IPS-15b (cell line): ENCODE data around the gene NPHP4.

Source experiments
- H3K27me3 ChIP-seq: one replicate; pipeline ENCODE4 v1.6.1; 2013; ENCODE audit warnings: low read length; ENCODE audit not compliant: control insufficient read depth, insufficient read depth
- H3K36me3 ChIP-seq: one replicate; pipeline ENCODE4 v1.6.1; 2013; ENCODE audit warnings: low read length; ENCODE audit not compliant: control insufficient read depth, insufficient read depth
- H3K4me1 ChIP-seq: one replicate; pipeline ENCODE4 v1.6.1; 2013; ENCODE audit warnings: mild to moderate bottlenecking, low read length; ENCODE audit not compliant: control insufficient read depth, insufficient read depth
- H3K4me3 ChIP-seq: one replicate; pipeline ENCODE4 v1.5.1; 2013; ENCODE audit warnings: low read depth, low read length
- H3K9ac ChIP-seq: one replicate; pipeline ENCODE4 v1.6.1; 2013; ENCODE audit warnings: low read depth, mild to moderate bottlenecking, low read length
- H3K9me3 ChIP-seq: one replicate; pipeline ENCODE4 v1.6.1; 2013; ENCODE audit warnings: mild to moderate bottlenecking, low read length; ENCODE audit not compliant: control insufficient read depth, insufficient read depth

The NPHP4 gene

DNA sequence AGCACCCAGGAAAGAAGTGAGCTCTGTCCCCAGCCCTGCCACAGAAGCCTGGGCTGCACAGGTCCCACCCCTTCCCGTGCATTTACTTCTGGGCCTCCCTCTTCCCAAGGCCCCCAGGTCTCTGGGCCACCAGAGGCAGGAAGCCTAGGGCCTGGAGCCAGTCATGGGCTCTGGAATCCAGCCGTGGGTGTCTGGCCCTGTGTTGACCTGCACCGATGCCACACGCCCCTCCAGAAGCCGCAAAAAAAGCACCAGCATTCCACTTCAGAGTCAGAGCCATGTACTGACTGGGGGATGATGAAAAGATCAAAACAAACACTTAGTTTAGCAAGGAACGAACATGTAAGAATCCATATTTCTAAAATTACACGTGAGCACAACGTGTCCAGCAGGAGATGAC is 141.7 kb downstream of the NPHP4 start:
- Histone ChIP-seq H3K36me3 (no peaks in the 10 kb centered on the region), H3K4me3 (no peak overlapping the region), H3K9me3 (no peaks in the 10 kb centered on the region), H3K27me3 (no peaks in the 10 kb centered on the region), H3K4me1 (no peaks in the 10 kb centered on the region), H3K9ac (no peak overlapping the region)

DNA sequence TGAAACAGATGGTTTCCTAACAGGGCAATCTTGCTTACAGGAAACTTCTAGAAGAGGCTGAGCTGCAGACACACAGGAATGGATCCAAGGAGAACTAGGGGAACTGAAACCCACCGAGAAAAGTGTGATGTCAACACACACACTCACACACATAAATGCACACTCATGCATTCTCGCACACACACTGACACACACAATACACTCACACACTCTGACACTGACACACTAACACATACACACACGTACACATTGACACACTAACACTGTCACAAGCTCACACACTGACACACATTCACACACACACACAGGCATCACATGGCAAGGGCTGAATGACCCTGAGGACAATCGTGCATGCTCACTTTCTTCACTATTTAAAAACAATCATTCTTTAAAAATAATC is 142.7 kb downstream of the NPHP4 start:
- Histone ChIP-seq H3K9me3 (no peaks in the 10 kb centered on the region), H3K36me3 (no peaks in the 10 kb centered on the region), H3K27me3 (no peaks in the 10 kb centered on the region), H3K4me1 (no peaks in the 10 kb centered on the region), H3K9ac (no peak overlapping the region), H3K4me3 (no peak overlapping the region)

DNA sequence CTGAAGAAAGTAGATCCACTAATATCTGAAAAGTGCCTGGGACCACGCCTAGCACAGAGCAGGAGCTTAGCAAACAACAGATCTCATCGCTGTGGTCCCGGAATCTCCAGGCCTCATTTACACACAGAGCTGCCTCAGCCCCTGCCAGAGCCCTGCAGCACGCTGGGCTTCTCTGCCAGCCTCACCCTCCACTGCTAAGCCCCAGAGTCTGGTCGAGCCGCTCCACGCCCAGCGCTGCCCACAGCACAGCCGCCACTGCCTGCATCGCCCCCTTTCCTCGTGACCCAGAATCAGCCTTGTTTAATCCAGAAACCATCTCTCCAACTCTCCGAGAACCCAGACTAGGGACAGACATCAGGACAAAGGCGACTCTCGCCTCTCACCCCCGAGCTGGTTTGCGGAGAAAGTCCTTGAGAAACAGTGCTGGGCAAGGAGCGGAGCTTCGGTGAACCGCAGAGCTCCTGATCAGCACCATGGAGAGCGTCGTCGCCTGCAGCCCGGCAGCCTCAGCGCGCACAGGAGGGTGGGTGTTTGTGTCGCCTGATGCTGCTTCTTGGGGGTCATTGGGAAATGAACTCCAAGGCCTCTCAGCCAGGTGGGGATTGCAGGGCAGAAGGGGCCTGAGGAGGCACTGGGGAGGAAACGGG is 145.1 kb downstream of the NPHP4 start:
- Histone ChIP-seq H3K4me3 (no peak overlapping the region), H3K36me3 (no peaks in the 10 kb centered on the region), H3K9me3 (no peaks in the 10 kb centered on the region), H3K4me1 (no peaks in the 10 kb centered on the region), H3K9ac (no peak overlapping the region), H3K27me3 (no peaks in the 10 kb centered on the region)

DNA sequence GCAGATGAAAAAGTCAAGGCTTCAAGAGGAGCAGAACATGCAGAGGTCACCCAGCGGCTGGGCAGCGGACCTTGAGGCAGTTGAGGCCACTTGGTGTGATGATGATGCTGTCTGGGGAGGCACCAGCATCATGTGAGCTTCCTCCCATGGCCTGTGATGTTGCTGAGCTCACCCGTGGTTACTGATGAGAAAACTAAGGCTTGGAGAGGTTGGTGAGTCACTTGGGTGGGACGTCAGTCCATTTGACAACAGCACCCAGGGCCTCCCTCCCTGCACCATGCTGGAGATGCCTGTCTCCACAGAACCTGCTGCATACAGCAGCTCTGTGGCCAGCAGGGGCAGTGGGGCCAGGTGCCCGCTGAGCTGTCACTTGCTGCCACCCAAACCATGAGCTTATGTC is 146.8 kb downstream of the NPHP4 start:
- H3K9me3 ChIP-seq = no peaks in the 10 kb centered on the region
- no peak overlapping the region for H3K4me3 ChIP-seq
- H3K9ac ChIP-seq = no peak overlapping the region
- H3K36me3 ChIP-seq = no peaks in the 10 kb centered on the region
- no peaks in the 10 kb centered on the region for H3K4me1 ChIP-seq
- H3K27me3 ChIP-seq = no peaks in the 10 kb centered on the region

DNA sequence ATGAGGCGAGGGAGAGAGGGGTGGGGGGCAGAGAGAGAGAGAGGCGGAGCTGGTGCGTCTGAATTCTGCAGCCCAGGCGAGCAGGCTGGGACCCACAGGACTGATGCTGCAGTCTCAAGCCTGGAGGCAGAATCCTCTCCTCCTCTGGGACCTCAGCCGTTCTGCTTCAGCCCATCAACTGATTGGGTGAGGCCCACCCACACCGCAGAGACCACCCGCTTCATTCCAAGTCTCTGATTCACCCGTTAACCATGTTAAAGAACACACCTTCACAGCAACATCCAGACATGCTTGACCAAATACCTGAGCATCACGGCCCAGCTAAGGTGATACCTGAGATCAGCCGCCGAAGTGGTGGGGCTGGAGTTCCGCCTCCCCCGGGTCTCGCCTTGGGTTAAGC is 147.8 kb downstream of the NPHP4 start:
- Histone ChIP-seq H3K9me3 (no peaks in the 10 kb centered on the region), H3K27me3 (no peaks in the 10 kb centered on the region)

DNA sequence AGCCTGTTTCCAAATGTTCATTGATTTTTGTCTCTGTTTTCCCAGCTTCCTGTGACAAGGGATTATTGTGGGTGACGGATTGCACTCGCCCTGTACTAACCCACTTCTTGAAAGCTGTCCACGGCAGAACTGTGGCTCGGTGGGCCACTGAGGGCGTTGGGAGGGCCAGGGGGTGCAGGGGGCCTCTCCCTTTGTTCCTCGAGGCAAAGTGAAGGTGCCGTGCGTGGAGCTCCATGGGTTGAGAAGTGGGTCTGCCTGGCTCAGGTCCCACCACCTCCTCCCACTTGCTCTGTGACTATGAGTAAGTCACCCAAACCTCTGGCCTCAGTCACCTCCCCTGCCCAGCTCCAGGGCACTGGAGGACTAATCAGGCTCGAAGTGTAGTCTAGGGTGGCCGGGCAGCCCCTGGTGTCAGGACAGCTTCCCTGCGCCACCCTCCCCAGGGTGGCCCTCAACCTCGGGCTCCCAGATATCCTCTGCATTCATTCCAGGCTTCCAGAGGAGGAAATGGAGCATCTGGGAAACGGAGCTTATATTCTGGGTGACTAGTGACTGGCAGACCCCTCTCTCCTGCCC is 148.6 kb downstream of the NPHP4 start:
- H3K27me3 ChIP-seq = no peaks in the 10 kb centered on the region
- no peak overlapping the region for H3K9ac ChIP-seq
- no peaks in the 10 kb centered on the region for H3K36me3 ChIP-seq
- no peak overlapping the region for H3K4me3 ChIP-seq
- H3K9me3 ChIP-seq = no peaks in the 10 kb centered on the region
- H3K4me1 ChIP-seq = no peaks in the 10 kb centered on the region

More for the DNA sequence above, 147.8 kb downstream of the NPHP4 start:
- no peaks in the 10 kb centered on the region for H3K36me3 ChIP-seq
- H3K9ac ChIP-seq = no peak overlapping the region
- no peak overlapping the region for H3K4me3 ChIP-seq
- H3K4me1 ChIP-seq = no peaks in the 10 kb centered on the region

DNA sequence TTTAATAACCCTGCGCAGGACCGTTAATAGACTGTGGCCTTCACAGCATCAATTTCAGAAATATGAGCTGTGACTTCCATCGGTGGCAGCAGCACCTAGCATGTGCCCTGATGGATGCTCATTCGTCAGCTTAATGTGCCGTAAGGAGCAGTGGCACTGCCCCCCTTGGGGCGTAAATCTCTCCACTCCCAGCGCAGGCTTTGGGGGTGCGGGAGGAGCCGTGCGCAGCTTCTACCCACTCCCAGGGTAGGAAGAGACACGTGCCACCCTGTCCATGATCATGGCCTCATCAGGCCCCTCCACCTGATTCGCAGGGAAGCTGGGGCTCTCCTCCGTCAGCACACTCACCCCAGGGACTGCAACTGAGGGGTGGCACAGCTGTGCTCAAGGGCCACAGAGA is 149.5 kb downstream of the NPHP4 start:
- Histone ChIP-seq H3K4me1 (no peaks in the 10 kb centered on the region), H3K9ac (no peak overlapping the region), H3K36me3 (no peaks in the 10 kb centered on the region), H3K27me3 (no peaks in the 10 kb centered on the region), H3K4me3 (no peak overlapping the region), H3K9me3 (no peaks in the 10 kb centered on the region)

DNA sequence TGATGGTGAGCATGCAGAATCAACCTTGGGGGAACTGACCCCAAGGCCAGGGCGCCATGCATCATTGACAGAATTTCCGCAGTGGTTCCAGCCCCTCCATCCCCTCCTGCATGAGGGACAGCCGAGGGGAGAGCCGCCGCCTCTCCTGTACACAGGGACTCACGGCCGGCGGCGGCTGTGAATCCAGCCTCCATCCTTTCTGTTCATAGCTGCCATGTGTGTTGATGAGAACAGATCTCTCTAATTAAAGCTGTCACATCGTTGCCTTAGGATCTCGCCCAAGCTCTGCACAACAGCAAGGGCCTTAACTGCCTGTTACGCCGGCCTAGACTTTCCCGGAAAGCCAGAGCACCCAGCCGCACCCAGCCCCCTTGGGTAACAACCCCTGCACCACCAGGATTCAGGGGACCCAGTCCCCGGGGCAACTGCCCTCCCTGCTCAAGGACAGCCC is 151.6 kb downstream of the NPHP4 start:
- no peak overlapping the region for H3K9ac ChIP-seq
- H3K27me3 ChIP-seq = no peaks in the 10 kb centered on the region
- no peaks in the 10 kb centered on the region for H3K4me1 ChIP-seq
- no peaks in the 10 kb centered on the region for H3K9me3 ChIP-seq
- H3K36me3 ChIP-seq = no peaks in the 10 kb centered on the region
- H3K4me3 ChIP-seq = no peak overlapping the region

DNA sequence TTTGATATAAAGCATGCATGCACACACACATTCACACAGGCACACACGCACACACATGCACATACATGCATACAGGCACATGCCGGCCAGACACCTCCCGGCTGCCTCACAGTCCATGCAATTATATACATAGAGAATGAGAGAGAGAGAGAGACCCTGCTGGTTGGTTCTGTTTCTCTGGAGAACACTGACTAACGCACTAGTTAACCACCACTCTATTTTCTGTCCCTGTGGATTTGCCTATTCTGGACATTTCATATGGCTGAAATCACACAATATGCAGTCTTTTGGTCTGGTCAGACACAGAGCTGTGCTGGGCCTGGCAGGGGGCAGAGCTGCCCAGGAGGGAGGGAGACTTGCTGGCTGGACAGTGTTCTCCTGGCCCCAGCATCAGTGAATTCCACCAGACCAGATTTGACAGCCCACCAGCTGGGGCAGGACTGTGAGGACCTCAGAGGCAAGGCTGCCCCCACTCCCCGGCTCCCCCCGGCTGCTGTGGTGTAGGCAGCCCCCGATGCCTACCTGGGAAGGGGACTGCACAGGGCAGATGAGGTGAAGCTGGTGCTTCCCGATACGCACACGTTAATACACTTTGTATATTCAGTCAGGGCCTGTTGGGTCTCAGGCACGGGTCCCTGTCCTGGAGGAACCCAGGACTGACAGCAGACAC is 152.2 kb downstream of the NPHP4 start:
- no peak overlapping the region for H3K4me3 ChIP-seq
- no peaks in the 10 kb centered on the region for H3K27me3 ChIP-seq
- no peak overlapping the region for H3K9ac ChIP-seq
- no peaks in the 10 kb centered on the region for H3K4me1 ChIP-seq
- H3K36me3 ChIP-seq = no peaks in the 10 kb centered on the region
- H3K9me3 ChIP-seq = no peaks in the 10 kb centered on the region

DNA sequence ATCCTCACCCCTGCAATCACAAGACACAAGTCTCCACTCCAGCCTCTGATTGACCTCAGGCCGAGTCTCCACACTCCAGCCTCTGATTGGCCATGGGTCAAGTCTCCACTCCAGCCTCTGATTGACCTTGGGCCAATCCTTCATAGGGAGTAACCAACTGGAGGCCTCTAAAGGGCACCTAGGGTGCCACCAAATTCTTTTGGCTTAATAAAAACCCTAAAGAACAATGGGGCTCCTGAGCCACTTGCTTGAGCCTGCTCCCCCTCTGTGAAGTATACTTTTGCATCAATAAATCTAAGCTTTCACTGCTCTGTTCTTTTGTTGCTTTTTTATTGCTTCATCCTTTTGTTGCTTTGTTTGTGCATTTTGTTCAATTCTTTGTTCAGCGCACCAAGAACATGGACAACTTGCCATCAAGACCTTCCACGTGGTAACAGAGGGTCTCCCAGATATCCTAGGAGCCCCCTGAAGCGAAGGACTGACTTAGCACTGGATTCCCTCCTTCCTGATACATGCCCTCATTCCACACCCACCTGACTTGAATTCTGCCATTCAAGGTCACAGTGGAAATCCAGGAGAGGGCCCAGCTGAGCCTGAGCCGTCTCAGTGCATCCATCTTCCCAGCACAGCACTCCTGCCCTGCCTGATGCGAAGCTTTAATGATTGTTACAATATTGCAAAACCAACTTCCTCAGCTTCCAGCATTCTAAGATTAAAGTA is 152.9 kb downstream of the NPHP4 start:
- Histone ChIP-seq H3K9ac (no peak overlapping the region), H3K36me3 (no peaks in the 10 kb centered on the region), H3K4me1 (no peaks in the 10 kb centered on the region), H3K4me3 (no peak overlapping the region), H3K9me3 (no peaks in the 10 kb centered on the region), H3K27me3 (no peaks in the 10 kb centered on the region)

DNA sequence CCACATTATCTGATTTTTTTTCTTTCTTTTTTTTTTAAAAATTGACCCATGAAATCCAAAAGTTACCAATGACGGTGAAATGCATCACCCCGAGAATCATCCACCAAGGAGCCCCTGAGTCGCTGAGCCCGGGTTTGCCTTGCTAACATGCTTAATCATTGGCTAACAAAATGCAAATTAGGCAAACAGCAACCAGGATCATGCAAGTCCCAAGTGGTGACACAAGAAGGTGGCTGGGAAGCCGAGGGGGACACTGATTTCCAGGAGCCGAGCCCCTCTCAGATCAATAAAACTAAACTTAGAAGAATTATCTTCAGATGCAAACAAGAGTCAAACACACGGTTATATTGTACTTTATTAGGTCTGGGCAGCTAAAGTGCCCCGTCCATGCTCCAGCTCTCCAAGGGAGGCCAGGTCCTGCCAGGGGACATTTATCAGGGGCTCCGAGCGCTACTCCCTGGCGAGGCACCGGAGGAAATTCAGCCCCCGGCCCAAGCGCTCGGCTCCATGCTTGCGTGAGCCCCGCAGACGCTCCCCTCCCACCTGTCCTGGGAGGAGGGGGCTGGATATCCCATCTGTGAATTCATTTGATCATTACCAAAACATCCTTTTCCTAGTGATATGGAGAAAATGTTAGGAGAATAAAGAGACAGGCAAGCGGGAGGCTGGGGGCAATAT is 154.1 kb downstream of the NPHP4 start:
- Histone ChIP-seq H3K27me3 (no peaks in the 10 kb centered on the region), H3K4me1 (no peaks in the 10 kb centered on the region), H3K36me3 (no peaks in the 10 kb centered on the region), H3K4me3 (no peak overlapping the region), H3K9ac (no peak overlapping the region), H3K9me3 (no peaks in the 10 kb centered on the region)
